ENCODE results near the gene DDX6.
"Not testable (repeated sequence)": the region's sequence is repeated elsewhere in the genome, so short reads cannot be mapped to it uniquely, and the experiment has no call there.

The DDX6 gene

DNA sequence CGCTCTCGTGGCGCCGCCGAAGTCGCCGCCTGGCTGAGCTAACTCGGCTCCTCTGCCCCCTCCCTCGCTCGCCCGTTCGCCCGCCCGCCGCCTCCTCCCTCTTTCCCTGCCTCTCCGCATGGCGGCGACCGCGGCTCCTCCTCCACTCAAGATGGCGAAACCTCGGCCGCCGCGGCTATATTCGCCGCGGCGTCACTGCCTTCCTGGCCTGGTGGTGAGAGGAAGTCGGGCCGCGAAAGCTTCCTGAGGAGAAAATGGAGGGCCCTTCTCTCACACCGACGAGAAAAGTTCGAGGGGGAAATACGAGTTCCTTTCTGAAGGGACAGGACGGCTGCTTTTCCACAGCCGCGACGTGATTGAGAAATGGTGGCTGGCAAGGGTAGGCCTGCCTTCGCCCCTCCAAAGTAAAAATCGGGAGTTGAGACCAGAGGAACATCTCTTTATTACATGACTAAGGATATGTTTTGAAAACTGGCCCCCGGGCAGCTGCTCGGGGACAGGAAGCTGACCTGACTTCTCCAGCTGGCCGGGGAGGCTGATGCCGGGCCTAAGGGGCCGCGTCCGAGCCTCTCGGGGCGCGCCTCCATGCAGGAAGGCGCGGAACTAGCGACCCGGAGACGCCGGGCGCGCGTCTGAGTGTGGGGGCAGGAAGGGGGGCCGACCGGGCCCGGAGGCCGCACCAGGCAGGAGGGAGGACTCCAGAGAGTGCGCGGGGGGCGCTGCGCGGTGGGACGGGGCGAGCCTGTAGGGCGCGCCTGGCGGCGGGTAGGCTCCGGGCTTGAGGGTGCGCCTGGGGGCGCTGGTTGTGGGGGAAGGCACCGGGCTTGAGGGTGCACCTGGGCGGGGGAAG lies at the start of gene DDX6:
TSS of gene DDX6 (minus strand) at position 54 of the 850 bp plus-strand sequence. CDS start 4,913 bp downstream, outside the sequence.
- peak; percentile 90 for DNase-seq

GRCh38 chr11:118838905-118839553 lies 48.1 kb upstream of the DDX6 start:
- peak; percentile 86 for DNase-seq

GRCh38 chr11:118837868-118838267 lies 46.9 kb upstream of the DDX6 start:
- peak; percentile 56 for DNase-seq

DNA sequence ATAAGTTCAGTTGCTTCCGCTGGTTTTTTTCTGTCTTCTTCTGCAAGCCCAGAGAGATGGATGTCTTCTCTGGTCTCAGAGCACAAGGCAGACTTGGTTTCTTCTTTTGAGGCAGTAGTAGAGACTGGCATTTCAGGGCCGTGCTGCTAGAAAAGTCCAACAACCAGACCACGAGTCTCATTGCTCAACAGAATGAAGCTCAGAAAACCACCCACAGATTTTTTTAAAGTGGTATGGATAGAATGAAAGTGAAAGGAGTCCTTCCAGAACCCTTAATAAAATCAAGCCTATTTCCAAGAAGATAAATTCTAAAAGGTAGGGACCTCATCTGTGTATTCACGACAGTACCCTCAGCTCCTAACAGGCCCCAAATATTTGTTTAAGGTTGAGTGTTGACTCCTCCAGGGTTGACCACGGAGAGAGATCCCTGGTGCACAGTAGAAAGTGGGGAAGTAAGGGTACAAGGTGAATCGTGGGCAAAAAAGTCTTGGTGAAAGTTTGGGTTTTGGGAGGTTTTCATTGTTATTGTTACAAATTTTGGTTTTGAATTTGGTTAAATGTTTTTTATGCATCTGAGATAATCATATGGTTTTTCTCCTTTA lies 43.6 kb upstream of the DDX6 start:
- peak; percentile 93 for DNase-seq

DNA sequence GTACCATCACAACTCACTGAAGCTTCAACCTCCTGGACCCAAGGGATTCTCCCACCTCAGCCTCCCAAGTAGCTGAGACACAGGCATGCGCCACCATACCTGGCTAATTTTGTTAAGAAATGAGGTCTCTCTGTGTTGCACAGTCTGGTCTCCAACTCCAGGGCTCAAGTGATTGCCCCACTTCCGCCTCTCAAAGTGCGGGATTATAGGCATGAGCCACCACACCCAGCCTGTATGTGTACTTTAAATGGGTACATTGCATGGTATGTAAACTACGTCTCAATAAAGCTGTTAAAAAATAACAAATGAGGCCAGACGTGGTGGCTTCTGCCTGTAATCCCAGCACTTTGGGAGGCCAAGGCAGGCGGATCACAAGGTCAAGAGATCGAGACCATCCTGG lies 36.2 kb upstream of the DDX6 start:
- no peak for DNase-seq

DNA sequence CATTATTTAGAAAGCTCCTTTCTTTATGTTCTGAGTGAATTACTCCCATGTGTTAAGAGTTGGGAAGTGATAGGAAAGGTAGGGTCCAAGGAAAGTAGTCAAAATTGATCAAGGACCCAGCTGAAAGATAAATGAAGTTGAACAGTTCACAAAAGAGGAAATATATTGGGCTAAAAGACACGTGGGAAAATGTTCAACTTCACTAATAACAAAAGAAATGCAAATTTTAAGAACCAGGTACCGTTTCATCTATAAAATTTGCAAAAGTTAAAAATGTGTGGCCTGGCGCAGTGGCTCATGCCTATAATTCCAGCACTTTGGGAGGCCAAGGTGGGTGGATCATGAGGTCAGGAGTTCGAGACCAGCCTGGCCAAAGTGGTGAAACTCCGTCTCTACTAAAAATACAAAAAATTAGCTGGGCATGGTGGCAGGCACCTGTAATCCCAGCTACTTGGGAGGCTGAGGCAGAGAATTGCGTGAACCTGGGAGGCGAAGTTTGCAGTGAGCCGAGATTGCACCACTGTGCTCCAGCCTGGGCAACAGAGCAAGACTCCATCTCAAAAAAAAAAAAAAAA lies 32.1 kb upstream of the DDX6 start:
- DNase-seq = not testable (repeated sequence)

DNA sequence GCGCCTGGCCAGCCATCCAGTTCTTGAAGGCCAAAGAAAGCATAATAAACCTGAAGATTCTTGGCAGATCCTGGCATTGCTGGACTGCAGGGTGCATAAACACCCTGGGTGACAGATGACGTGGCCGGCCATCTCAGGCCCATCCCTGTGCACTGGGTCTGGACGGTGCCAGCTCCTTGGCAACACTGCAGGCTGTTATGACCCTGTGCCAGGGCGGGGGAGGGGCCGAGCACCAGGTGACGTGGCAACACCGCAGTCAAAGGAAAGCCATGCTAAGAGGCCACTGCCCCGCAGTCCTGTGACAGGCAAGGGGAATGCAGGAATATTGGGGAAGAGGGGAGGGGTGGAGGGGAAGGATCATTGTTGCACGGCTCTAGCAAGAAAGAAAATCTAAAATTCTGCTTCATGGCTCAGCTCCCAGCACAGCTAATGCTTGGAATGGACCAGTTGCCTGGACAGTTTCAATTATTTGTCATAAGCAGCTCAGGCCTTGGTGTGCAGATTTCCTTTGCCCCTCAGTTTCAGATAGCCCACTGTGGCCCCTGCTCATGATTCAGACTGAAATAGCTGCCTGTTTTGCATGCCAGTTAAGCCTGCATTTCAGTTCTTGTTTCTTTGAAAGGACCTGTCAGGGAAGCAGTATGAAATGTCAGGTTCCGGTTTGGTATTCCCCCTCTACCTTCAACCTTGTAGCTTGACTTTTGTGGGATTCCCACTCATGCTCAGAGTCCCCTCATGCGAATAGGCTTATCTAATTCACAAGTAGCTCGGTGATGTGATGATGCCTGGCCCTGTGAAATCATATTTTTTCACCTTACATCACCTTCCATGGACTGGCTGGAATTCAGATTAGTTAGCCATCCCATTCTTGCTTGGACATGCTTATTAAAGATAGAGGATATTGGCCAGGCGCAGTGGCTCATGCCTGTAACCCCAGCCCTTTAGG lies 29.7 kb upstream of the DDX6 start:
- DNase-seq = peak; percentile 52

DNA sequence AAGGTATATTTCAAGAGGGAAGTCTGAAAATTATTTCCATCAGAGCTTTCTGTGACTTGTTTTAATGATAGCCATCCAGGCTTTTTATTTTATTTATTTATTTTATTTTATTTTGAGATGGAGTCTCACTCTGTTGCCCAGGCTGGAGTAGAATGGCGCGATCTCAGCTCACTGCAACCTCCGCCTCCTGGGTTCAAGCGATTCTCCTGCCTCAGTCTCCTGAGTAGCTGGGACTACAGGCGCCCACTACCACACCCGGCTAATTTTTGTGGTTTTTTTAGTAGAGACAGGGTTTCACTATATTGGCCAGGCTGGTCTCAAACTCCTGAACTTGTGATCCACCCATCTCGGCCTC lies 29.0 kb upstream of the DDX6 start:
- not testable (repeated sequence) for DNase-seq

DNA sequence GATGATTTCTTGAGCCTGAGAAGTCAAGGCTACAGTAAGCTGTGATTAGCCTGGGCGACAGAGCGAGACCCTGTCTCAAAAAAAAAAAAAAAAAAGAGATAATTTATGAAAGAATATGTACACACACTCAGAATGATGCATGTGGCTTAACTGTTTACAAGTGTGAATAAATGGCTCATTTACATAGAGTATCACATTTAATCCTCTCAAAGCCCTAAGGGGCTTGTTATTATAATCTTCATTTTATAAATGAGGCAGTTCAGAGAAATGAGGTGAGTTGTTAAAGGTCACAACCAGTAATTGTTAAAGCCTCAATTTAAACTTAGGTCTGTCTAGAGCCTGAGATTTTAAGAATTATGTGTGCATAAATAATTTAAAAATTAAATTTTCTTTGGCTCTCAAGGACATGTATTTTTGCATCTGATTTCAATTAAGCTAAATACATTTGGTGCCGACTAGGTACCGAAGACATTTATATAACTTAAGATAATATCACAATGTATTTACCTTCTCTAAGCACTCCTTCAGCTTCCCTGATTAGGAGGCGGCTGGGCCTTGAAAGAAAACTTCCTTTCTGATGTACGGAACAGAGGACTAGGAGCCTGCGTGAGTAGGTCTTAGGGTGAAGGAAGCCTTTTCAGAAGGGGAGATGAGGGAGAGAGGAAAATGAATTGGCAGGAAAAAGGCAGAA lies 28.5 kb upstream of the DDX6 start:
- no peak for DNase-seq

- DNase-seq = no peak
Observed at GRCh38 chr11:118818130-118818529, 27.2 kb upstream of the DDX6 start.

- DNase-seq = no peak
Observed at GRCh38 chr11:118813551-118813950, 22.6 kb upstream of the DDX6 start.

DNA sequence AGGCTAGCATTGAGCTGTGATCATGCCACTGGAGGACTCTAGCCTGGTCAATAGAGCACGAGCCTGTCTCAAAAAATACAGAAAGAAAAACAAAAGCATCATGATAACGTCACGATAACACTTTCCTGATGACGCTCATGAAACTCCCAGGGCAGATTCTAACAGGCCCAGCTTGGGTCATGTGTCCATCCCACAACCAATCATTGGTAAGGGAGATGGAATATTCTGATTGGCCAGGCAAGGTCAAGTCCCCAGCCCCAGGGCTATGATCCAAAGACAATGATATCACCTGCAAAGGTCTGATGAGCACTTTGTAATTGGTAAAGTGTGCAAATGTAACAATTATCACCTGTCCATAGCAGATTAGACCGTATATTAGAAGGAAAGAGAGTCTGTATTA lies 21.5 kb upstream of the DDX6 start:
- DNase-seq = no peak

DNA sequence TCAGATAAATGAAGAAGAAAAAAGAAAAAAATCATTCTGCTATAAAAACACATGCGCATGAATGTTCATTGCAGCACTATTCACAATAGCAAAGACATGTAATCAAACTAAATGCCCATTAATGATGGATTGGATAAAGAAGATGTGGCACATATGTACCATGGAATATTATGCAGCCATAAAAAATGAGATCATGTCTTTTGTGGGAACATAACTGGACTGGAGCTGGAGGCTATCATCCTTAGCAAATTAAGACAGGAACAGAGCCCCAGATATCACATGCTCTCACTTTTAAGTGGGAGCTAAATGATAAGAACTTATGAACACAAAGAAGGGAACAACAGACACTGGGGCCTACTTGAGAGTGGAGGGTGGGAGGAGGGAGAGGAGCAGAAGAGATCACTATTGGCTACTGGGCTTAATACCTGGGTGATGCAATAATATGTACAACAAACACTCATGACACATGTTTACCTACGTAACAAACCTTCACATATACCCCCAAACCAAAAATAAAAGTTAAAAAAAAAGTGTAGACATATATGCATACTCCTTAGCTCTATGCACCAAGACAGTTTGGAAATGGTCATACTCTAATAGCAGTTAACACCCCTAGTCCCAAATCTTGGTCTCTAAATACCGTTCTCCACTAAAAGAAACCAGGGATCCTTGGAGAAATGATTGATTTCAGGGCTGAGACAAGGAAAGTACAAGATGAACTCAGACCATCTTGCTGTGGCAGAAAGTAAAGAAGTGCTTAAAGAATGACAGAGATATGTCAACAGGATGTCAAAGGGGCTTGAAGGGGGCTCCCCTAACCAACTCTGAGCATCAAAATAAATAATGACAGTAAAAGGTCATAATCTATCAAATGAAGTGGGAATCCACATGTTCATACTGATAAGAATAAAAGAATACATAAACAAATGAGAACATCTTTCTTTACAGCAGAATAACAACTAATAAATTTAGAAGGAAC lies 17.1 kb upstream of the DDX6 start:
- no peak for DNase-seq

- no peak for DNase-seq
Observed at GRCh38 chr11:118806400-118806799, 15.4 kb upstream of the DDX6 start.

DNA sequence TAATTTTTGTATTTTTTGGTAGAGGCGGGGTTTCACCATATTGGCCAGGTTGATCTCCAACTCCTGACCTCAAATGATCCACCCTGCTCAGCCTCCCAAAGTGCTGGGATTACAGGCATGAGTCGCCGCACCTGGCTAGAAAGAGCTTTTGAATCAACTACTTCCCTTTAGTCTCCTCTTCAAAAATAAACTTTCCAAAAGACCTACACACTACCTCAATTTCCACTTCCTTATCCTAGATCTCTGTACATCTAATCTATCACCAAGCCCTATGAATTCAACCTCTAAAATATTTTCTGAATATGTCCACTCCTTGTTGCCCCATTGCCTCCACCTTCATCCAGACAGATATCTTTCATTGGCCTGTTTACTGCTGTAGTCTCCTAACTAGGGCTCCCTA lies 13.1 kb upstream of the DDX6 start:
- DNase-seq = no peak

- no peak for DNase-seq
Observed at GRCh38 chr11:118799372-118799771, 8.4 kb upstream of the DDX6 start.

DNA sequence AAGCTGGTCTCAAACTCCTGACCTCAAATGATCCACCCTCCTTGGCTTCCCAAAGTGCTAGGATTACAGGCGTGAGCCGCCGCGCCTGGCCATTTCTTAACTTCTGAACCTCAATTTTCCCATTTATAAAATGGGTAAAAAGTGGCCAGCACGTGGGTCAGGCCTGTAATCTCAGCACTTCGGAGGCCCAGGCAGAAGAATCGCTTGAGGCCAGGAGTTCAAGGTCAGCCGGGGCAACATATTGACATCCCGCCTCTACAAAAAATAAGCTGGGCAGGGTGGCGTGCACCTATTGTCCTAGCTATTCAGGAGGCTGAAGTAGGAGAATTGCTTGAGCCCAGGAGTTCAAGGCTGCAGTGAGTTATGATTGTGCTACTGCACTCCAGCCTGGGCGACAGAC lies 6.5 kb upstream of the DDX6 start:
- no peak for DNase-seq

GRCh38 chr11:118792570-118793124 lies 1.7 kb upstream of the DDX6 start:
- peak; percentile 97 for DNase-seq

DNA sequence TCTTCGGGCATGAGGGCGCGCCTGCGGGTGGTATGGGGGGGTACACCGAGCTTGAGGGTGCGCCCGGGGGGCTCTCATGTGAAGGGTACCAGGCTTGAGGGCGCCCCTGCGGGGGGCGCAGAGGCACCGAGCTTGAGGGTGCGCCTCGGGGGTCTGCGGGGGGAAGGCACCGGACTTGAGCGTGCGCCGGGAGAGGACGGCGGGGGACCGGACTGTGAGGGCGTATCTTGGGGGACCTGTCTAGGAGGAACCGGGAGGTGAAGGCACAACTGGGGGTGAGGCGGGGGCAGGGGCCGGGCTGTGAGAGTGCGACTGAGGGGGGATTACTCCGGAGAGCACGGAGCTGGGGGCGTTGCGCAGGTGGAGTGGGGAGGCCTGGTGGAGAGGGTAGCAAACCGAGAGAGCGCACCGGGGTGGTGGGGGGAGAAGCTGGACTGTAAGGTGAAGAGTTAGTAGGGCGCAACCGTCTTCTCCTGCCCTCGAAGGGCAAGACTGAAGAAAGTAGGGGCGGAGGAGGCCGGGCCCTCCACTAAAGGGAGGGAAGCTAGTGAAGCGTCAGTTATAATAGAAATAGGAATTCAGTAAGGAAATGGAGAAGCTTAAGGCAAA lies 1.1 kb upstream of the DDX6 start:
- DNase-seq = peak; percentile 43
